ENCODE measurements around the gene NEK8.

The NEK8 gene

GRCh38 chr17:28743243-28744103 lies 14.9 kb downstream of the NEK8 start, which contains the start of gene TRAF4:
Gene TRAF4, plus strand, starts transcription at chr17:28744011. Its CDS starts 102 bp downstream, at chr17:28744113.
- Histone ChIP-seq H3K27ac (peak within 1 kb of the TSS; percentile 81 to 83), H3K4me3 (peak within 1 kb of the TSS; percentile 63 to 73), H3K4me1 (peaks cover 0 to 66% (median 44%) of the 10 kb centered on the region in 4 donors), H3K36me3 (peaks cover 0 to 11% (median 11%) of the 10 kb centered on the region in 3 donors), H3K27me3 (no peaks in the 10 kb centered on the region), H3K9me3 (no peaks in the 10 kb centered on the region)
- intact Hi-C loops (cut with DNase I; ENCODE audit: low total_unique reads), result loop anchor here (2.0 to 10.0 kb wide), 2 partner anchors 15 to 61 kb away; partner anchors contain the start of gene NEK8
- DNase-seq, result peak; percentile 77 to 88
- peak in 1 of 2 experiments; percentile 41 for TF ChIP-seq CTCF (IDR thresholded peaks at IDR 0.05)

GRCh38 chr17:28744104-28744971 lies 15.8 kb downstream of the NEK8 start:
- Histone ChIP-seq H3K27me3 (no peaks in the 10 kb centered on the region), H3K36me3 (peaks cover 0 to 20% (median 18%) of the 10 kb centered on the region in 3 donors), H3K4me1 (peaks cover 0 to 74% (median 44%) of the 10 kb centered on the region in 4 donors), H3K27ac (peak overlapping the region; percentile 81 to 83), H3K9me3 (no peaks in the 10 kb centered on the region), H3K4me3 (peak overlapping the region; percentile 63 to 73)
- intact Hi-C loops (cut with DNase I; ENCODE audit: low total_unique reads), result loop anchor here (10.0 kb wide), 1 partner anchor 60 kb away; no protein-coding TSS in a partner anchor
- no peak for TF ChIP-seq CTCF (IDR thresholded peaks at IDR 0.05)
- no peak for DNase-seq

- peak in 1 of 2 donors; percentile 84 for DNase-seq
- Histone ChIP-seq H3K36me3 (peaks cover 0 to 26% (median 23%) of the 10 kb centered on the region in 3 donors), H3K27me3 (no peaks in the 10 kb centered on the region), H3K9me3 (no peaks in the 10 kb centered on the region), H3K4me1 (peaks cover 0 to 82% (median 47%) of the 10 kb centered on the region in 4 donors), H3K27ac (peak overlapping the region; percentile 81 to 83), H3K4me3 (peak overlapping the region; percentile 63 to 73)
- intact Hi-C loops (cut with DNase I; ENCODE audit: low total_unique reads), result loop anchor here (10.0 kb wide), 1 partner anchor 60 kb away; no protein-coding TSS in a partner anchor
- TF ChIP-seq CTCF (IDR thresholded peaks at IDR 0.05), result no peak
Measured at GRCh38 chr17:28744972-28745785, 16.6 kb downstream of the NEK8 start.

- Histone ChIP-seq H3K27me3 (no peaks in the 10 kb centered on the region), H3K27ac (peak overlapping the region; percentile 81 to 83), H3K36me3 (peaks cover 0 to 26% (median 23%) of the 10 kb centered on the region in 3 donors), H3K9me3 (no peaks in the 10 kb centered on the region), H3K4me3 (peak overlapping the region; percentile 63 to 73), H3K4me1 (peaks cover 0 to 82% (median 47%) of the 10 kb centered on the region in 4 donors)
- no peak for DNase-seq
- no peak for TF ChIP-seq CTCF (IDR thresholded peaks at IDR 0.05)
- intact Hi-C loops (cut with DNase I; ENCODE audit: low total_unique reads), result loop anchor here (10.0 kb wide), 1 partner anchor 59 kb away; no protein-coding TSS in a partner anchor
Measured at GRCh38 chr17:28745786-28746411, 17.3 kb downstream of the NEK8 start.

All from tibial artery (tissue), 4 donors.